HL-60/S4 (cell line): Measurements from ENCODE around the gene UNC13D.
"Not testable (repeated sequence)": the region's sequence is repeated elsewhere in the genome, so short reads cannot be mapped to it uniquely, and the experiment has no call there.

Source experiments
- in situ Hi-C: fragments of 300-500 bp; cut with MboI; formaldehyde crosslinking; loops from 2 replicates; pipeline ENCODE4 v1.14.3; 2022; ENCODE audit warnings: low sequenced_read_pairs

Gene UNC13D

GRCh38 chr17:75822119-75822799 lies 21.9 kb downstream of the UNC13D start:
- in situ Hi-C loops = no loop called here

DNA sequence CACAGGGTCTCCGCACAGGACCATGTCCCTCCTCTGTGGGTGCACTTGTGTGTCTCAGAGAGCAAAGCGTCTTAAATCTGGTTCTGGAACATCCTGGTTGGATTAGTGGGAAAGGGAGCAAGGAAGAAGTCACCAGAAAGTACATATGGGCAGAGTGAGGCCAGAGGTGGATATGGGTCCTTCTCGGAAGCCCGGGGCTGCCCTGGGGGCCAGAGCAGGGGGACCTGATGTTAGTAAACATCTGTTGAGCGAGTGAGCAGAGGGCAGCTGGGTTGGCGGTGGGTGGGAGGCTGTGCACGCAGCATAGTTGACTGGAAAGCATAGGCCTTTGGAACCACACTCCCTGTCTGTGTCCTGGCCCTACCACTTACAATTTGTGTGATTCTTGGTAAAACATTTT lies 22.7 kb downstream of the UNC13D start:
- in situ Hi-C loops = no loop called here

DNA sequence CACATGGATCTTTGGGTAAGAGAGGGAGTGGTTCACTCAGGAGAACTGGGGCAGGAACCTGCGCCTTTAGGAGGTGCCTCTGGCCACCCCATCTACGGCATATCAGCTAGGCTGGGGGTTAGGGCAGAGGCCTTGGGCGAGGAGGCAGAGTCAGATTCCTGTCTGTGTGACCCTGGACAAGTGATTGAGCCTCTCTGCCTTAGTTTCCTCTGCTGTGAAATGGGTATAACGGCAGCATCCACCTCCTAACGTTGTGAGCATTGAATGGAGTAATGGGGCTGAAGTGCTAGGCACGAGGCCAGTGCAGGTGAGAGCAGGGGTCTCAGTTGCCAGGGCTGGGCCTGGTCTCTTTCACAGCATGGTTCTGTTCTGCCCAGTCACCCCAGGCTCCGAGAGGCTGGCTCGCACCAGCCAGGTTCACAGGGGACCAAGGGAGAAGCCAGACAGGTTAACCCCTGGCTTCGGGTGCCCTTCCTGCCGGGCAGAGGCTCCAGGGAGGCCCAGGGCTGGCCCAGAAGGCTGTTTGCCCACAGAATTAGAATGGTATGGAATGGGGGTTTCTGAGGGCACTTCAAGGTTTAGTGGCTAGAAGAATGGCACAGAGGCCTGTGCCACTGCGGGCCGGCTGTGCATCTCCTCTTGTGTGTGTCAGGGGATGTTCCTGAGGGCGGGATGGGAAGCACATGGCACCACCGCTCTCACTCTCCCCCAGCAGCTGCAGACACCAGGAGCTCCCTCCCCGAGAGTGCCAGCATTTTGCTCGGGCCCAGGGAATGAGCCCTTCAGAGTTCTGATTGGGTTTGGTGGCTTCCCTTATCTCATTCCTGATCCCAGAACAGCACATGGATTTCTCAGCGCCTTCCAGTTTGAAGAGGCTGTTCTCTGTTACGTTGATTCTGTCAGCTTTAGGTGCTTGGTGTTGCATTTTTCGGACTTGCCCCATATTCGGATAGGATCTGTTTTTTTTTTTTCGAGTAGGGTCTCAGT lies 23.8 kb downstream of the UNC13D start:
- in situ Hi-C loops = no loop called here

- in situ Hi-C loops = no loop called here
These were observed 24.5 kb downstream of the UNC13D start for GRCh38 chr17:75819678-75820077.

- in situ Hi-C loops = no loop called here
These were observed 25.1 kb downstream of the UNC13D start for GRCh38 chr17:75819116-75819515.

DNA sequence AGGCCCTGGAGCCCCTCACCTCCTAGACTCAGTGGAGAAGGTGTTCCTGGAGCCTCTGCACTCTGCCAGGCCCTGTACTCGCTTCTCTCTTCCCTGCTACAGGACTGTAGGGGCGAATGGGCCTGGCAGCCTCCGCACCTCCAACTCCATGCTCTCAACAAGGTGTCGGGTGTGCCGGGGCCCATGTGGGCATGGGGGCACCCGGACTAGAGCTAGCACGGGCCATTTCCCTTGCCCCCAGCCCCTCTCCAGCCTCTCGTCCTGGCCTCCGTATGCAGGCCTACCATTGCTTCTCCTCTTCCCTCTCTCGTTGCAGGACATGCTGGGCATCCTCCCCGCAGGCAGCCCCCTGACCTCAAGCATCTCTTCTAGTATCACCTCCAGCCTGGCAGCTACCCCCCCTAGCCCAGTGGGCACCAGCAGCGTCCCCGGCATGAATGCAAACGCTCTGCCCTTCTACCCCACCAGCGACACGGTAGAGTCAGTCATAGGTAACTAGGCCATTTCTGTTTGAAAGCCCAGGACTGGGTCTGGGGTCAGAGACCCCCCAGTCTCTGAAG lies 25.8 kb downstream of the UNC13D start:
- in situ Hi-C loops = no loop called here

- in situ Hi-C loops = no loop called here
These were observed 26.6 kb downstream of the UNC13D start for GRCh38 chr17:75817571-75817970.

GRCh38 chr17:75816693-75817092 lies 27.5 kb downstream of the UNC13D start:
- in situ Hi-C loops = no loop called here

- in situ Hi-C loops = no loop called here
These were observed 28.8 kb downstream of the UNC13D start for GRCh38 chr17:75815399-75815798.

GRCh38 chr17:75814900-75815373 lies 29.3 kb downstream of the UNC13D start:
- in situ Hi-C loops = no loop called here

- in situ Hi-C loops = no loop called here
These were observed 30.2 kb downstream of the UNC13D start for GRCh38 chr17:75814021-75814395.

DNA sequence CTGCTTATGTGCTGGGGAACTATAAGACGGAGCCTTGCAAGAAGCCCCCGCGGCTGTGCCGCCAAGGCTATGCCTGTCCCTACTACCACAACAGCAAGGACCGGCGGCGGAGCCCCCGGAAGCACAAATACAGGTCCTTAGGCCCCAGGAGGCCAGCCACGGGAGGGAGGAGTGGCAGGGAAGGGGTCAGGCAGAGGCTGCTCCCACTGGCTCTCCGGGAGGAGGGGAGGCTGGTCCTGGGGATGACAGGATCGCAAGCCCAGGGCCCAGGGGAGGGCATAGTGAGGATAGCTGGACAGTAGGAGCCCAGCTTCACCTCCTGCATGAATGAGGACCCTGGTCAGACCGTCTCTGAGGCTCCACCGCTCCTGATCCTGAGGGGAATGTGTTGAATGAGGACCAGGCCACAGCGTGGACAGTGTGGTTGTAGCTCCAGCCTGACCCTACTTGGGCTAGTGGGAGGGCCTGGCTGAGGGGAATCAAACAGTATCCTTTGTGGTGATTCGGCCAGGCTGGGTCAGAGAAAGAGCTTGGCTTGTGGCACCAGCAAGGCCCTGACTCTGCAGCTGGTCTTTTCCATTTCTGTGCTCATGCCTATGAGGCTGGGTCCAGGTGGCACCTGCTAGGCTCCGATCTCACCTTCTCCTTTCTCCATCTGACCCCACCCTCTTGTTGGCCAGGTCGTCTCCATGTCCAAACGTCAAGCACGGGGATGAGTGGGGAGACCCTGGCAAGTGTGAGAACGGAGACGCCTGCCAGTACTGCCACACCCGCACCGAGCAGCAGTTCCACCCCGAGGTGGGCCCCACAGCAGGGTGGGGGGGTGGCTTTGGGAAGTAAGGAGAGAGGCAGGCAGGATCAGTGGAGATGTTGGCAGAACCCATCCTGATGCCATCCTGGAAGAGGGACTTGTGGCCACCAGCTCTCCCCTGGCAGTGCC lies 30.9 kb downstream of the UNC13D start:
- in situ Hi-C loops = no loop called here

DNA sequence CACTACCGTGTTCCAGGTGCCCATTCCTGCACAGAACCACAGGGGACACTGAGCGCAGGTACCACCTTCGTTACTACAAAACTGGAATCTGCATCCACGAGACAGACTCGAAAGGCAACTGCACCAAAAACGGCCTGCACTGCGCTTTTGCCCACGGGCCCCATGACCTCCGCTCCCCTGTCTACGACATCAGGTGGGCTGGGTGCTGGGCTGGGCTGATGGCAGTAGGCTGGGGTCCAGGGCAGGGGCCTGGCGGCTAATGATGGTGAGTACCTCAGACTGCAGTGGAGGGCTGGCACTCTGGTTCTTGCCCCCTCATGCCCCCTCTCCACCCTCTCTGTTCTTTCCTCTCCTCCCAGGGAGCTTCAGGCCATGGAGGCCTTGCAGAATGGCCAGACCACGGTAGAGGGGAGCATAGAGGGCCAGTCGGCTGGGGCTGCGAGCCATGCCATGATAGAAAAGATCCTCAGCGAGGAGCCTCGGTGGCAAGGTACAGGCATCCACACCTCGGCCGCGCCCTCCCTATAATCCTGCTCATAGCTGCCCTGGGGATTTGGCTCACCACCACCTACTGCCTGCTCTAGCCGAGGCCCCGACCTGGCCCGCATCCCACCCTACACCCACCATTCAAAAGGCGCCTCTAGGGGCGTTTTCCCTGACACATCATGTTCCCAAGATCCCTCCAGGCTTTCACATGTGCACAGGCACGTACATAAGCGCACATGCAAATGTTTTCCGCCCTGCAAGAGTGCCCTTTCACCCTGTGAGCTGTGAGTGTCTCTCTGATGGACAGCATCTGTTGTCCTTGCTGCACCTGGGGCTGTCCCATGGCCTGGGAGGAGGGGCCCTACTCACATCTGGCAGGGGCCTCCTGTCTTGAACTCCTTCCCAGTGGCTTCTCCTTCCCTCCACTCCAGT lies 31.8 kb downstream of the UNC13D start:
- in situ Hi-C loops = no loop called here

DNA sequence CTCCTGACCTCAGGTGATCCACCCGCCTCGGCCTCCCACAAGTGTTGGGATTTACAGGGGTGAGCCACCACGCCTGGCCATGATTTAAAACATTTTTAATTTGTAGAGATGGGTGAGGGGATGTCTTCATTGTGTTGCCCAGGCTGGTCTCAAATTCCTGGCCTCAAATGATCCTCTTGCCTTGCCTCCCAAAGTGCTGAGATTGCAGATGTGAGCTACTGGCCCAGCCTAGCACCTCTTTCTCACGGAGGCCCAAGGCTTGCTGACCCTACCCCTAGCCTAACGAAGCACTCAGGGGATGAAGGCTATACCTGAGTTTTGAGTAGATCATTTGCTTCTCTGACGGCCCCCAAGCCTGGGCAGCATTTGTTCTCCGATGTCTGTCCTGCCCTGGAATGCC lies 33.0 kb downstream of the UNC13D start:
- in situ Hi-C loops = no loop called here

GRCh38 chr17:75810756-75811155 lies 33.4 kb downstream of the UNC13D start:
- in situ Hi-C loops = not testable (repeated sequence)

- in situ Hi-C loops = no loop called here
These were observed 34.0 kb downstream of the UNC13D start for GRCh38 chr17:75810216-75810615.

DNA sequence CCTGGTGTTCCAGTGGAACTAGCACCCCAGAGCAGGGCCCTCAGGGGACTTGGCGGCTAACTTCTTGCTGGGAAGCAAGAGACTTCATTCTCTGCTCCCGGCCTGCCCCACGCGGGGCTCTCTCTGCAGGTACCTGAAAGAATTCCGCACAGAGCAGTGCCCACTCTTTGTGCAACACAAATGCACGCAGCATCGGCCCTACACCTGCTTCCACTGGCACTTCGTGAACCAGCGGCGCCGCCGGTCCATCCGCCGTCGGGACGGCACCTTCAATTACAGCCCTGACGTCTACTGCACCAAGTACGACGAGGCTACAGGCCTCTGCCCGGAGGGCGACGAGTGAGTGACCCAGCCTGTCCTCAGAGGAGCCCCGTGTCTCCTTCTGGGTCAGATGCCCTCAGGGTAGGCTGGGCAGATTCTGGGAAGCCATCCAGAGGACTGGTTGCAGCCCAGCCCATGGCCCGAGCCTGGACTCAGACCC lies 34.5 kb downstream of the UNC13D start:
- in situ Hi-C loops = no loop called here

DNA sequence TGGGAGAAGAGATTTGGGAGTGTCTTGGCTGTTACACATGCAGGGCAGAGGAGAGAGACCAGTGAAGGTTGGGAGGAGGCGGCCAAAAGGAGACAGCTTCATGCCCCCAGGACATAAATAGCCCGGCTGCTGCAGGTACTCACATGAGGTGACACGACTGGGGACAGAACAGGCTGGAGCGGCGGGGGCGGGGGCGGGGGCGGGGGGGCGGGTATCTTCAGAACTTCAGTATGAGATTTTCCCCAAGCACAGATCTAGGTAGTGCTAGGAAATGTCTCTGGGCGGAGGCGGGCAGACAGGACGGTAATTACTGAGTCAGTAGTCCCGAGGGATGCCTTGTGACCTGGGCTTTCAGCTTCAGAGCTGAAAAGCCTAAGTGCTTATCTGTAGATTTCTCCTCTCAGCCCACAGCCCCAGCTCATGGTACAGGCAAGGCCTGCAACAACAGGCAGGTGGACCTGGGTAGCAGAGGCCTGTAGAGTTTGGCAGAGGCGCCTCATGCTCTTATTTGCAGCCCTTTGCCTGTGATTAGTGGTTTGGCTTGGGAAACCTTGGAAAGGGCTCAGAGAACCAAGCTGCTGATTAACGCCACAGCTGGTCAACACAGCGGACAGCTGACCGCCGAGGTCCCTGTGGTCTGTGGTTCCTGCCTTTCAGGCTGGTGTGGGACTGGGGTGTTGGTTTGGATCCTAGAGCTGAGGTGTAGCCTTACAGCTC lies 35.1 kb downstream of the UNC13D start:
- in situ Hi-C loops = no loop called here

DNA sequence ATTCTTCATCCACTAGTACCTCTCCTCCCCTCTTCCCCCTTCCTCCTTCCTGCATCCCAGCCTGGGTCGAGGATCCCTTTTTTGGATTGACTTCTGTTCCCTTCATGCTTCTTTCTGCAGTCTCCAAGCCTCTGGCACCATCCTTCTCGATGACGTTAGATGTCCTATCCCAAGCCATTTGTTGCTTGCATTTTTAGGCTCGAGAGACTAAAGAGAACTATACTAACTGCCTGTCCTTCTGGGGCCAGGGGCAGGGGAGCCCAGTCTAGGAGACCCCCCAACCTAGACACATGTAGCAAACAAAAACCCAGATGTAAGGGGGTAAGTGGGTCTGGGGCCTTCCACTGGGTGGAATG lies 35.7 kb downstream of the UNC13D start:
- in situ Hi-C loops = no loop called here
